Cardiac fibroblast (primary cell): ENCODE results near the gene TKTL1.
A peak's percentile ranks its signal among the peaks of the same experiment; 100 is the strongest.

Experiments
- DNase-seq, 2 donors: peaks; one replicate each; pipeline versions ENCODE4 v3.0.0 to v3.0.0-alpha.2; 2010; ENCODE audit warnings: low read depth in 2 of 2
- H3K4me3 ChIP-seq, 2 donors: replicated peaks in 1 of 2; 1 replicate in 1 of 2; 2 replicates in 1 of 2; pipeline ENCODE4 v1.5.1; 2011; ENCODE audit warnings: low read depth in 2 of 2, low read length in 2 of 2, mild to moderate bottlenecking in 2 of 2, moderate library complexity in 1 of 2
- CTCF ChIP-seq: IDR thresholded peaks from one replicate; pipeline ENCODE4 v1.5.1; 2011; ENCODE audit warnings: low read depth, mild to moderate bottlenecking, low read length, inconsistent platforms

Gene TKTL1

GRCh38 chrX:154307202-154307601, 11.6 kb downstream of the TKTL1 start:
- TF ChIP-seq CTCF: no peak
- no peak overlapping the region for H3K4me3 ChIP-seq
- DNase-seq: no peak

- DNase-seq: peak; percentile 53 to 58
- H3K4me3 ChIP-seq: no peak overlapping the region
- peak; percentile 72 for TF ChIP-seq CTCF
Measured at GRCh38 chrX:154308108-154308946, 12.7 kb downstream of the TKTL1 start.

- no peak for TF ChIP-seq CTCF
- no peak overlapping the region for H3K4me3 ChIP-seq
- no peak for DNase-seq
Measured at GRCh38 chrX:154309041-154309775, 13.6 kb downstream of the TKTL1 start.

- H3K4me3 ChIP-seq: no peak overlapping the region
- no peak for DNase-seq
- TF ChIP-seq CTCF: no peak
Measured at GRCh38 chrX:154310616-154311536, 15.3 kb downstream of the TKTL1 start.

- TF ChIP-seq CTCF: no peak
- DNase-seq: no peak
- H3K4me3 ChIP-seq: no peak overlapping the region
Measured at GRCh38 chrX:154312116-154312515, 16.5 kb downstream of the TKTL1 start.

GRCh38 chrX:154313147-154313546, 17.6 kb downstream of the TKTL1 start:
- no peak for TF ChIP-seq CTCF
- H3K4me3 ChIP-seq: no peak overlapping the region
- DNase-seq: no peak
